IMR-90 (cell line): ENCODE measurements around the gene CDK11B. TPM values are rescaled to one million over a fixed set of nuclear protein-coding genes. Genes with fewer than 3 reads are reported as not detected.

Source experiments
- ATAC-seq: fragments of 200-7000 bp; cut with Tn5 transposase; 2 replicates; pipeline ENCODE4 v1.9.1; 2020; ENCODE audit warnings: low read depth, mild to moderate bottlenecking, moderate library complexity
- BruUV-seq: library from RNA; stranded (reverse); fragments of 400-500 nt; replicated peaks from 2 replicates; lab custom pipeline; 2021; lab: Mats Ljungman, UMichigan
- CTCF ChIA-PET: fragments of 300-600 bp; formaldehyde crosslinking; extraction: SDS; loops from one replicate; lab custom pipeline; 2021; ENCODE audit warnings: antibody characterized with exemption; lab: Yijun Ruan, JAX
- POLR2A ChIA-PET: fragments of 300-600 bp; sonication (Branson Sonifier 250); formaldehyde crosslinking; loops from one replicate; lab custom pipeline; 2022; ENCODE audit warnings: antibody characterized with exemption; ENCODE audit not compliant: unreplicated experiment; lab: Charles Lee
- DNase-seq: peaks from one replicate; pipeline ENCODE4 v3.0.0; 2013
- H2AFZ ChIP-seq: replicated peaks from 2 replicates; pipeline ENCODE3; 2013; ENCODE audit warnings: low read length, mild to moderate bottlenecking; ENCODE audit not compliant: poor library complexity
- H2AK5ac ChIP-seq: 2 replicates; pipeline ENCODE4 v1.6.1; 2013; ENCODE audit warnings: low read depth, low read length, inconsistent platforms
- H2AK9ac ChIP-seq: replicated peaks from 2 replicates; pipeline ENCODE3; 2013; ENCODE audit warnings: mild to moderate bottlenecking, low read depth, low read length, moderate library complexity; ENCODE audit not compliant: poor library complexity
- H2BK120ac ChIP-seq: 2 replicates; pipeline ENCODE4 v1.6.1; 2013; ENCODE audit warnings: low read depth, low read length, inconsistent platforms
- H2BK15ac ChIP-seq: 3 replicates; pipeline ENCODE4 v1.6.1; 2013; ENCODE audit warnings: low read depth, low read length, inconsistent platforms
- H2BK20ac ChIP-seq: 2 replicates; pipeline ENCODE4 v1.6.1; 2013; ENCODE audit warnings: low read depth, mild to moderate bottlenecking, inconsistent platforms, low read length, moderate library complexity
- H2BK5ac ChIP-seq: 2 replicates; pipeline ENCODE4 v1.6.1; 2013; ENCODE audit warnings: mild to moderate bottlenecking, low read depth, low read length, inconsistent platforms; ENCODE audit not compliant: poor library complexity, severe bottlenecking
- H3K14ac ChIP-seq: replicated peaks from 2 replicates; pipeline ENCODE4 v1.6.1; 2013; ENCODE audit warnings: low read depth, low read length, inconsistent platforms
- H3K18ac ChIP-seq: 2 replicates; pipeline ENCODE4 v1.6.1; 2013; ENCODE audit warnings: low read depth, low read length, control low read depth
- H3K23ac ChIP-seq: 2 replicates; pipeline ENCODE4 v1.6.1; 2013; ENCODE audit warnings: low read depth, low read length, inconsistent platforms
- H3K27ac ChIP-seq: 2 replicates; pipeline ENCODE4 v1.5.1; 2013; ENCODE audit warnings: mild to moderate bottlenecking, control low read depth, low read length; ENCODE audit not compliant: insufficient read depth
- H3K27me3 ChIP-seq: 2 replicates; pipeline ENCODE4 v1.6.1; 2013; ENCODE audit warnings: low read length; ENCODE audit not compliant: control insufficient read depth, insufficient read depth
- H3K36me3 ChIP-seq: 2 replicates; pipeline ENCODE4 v1.6.1; 2013; ENCODE audit warnings: low read length, mixed read lengths; ENCODE audit not compliant: control insufficient read depth, insufficient read depth
- H3K4ac ChIP-seq: 2 replicates; pipeline ENCODE4 v1.6.1; 2013; ENCODE audit warnings: low read depth, low read length, inconsistent platforms
- H3K4me1 ChIP-seq: 2 replicates; pipeline ENCODE4 v1.6.1; 2013; ENCODE audit warnings: low read length, mixed read lengths; ENCODE audit not compliant: control insufficient read depth, insufficient read depth
- H3K4me2 ChIP-seq: 2 replicates; pipeline ENCODE4 v1.6.1; 2013; ENCODE audit warnings: low read depth, mild to moderate bottlenecking, control low read depth, low read length, moderate library complexity
- H3K4me3 ChIP-seq: 2 replicates; pipeline ENCODE4 v1.5.1; 2013; ENCODE audit warnings: low read depth, mild to moderate bottlenecking, control low read depth, low read length, moderate library complexity; ENCODE audit not compliant: insufficient read depth
- H3K56ac ChIP-seq: 2 replicates; pipeline ENCODE4 v1.6.1; 2013; ENCODE audit warnings: low read length, inconsistent platforms; ENCODE audit not compliant: insufficient read depth; ENCODE audit errors: extremely low read depth
- H3K79me1 ChIP-seq, 2 experiments: 2 replicates each; pipeline ENCODE4 v1.6.1; 2013; ENCODE audit warnings: low read length in 2 of 2, inconsistent platforms in 1 of 2, low read depth in 1 of 2
- H3K9ac ChIP-seq: 2 replicates; pipeline ENCODE4 v1.6.1; 2013; ENCODE audit warnings: low read depth, low read length, control low read depth
- H3K9me1 ChIP-seq: 2 replicates; pipeline ENCODE4 v1.6.1; 2013; ENCODE audit warnings: low read length, inconsistent platforms; ENCODE audit not compliant: insufficient read depth
- H3K9me3 ChIP-seq: 2 replicates; pipeline ENCODE4 v1.6.1; 2013; ENCODE audit warnings: low read length; ENCODE audit not compliant: control insufficient read depth, insufficient read depth
- H4K20me1 ChIP-seq: 2 replicates; pipeline ENCODE4 v1.6.1; 2013; ENCODE audit warnings: low read length, inconsistent platforms; ENCODE audit not compliant: insufficient read depth
- H4K5ac ChIP-seq: 2 replicates; pipeline ENCODE4 v1.6.1; 2013; ENCODE audit warnings: mild to moderate bottlenecking, low read depth, low read length, control low read depth
- H4K8ac ChIP-seq, 2 experiments: 2 replicates each; pipeline ENCODE4 v1.6.1; 2013; ENCODE audit warnings: low read depth in 2 of 2, low read length in 2 of 2, control low read depth in 1 of 2, inconsistent platforms in 1 of 2
- H4K91ac ChIP-seq: 2 replicates; pipeline ENCODE4 v1.6.1; 2013; ENCODE audit warnings: low read depth, low read length, inconsistent platforms; ENCODE audit not compliant: insufficient read depth
- BHLHE40 ChIP-seq: fragments of 150-350 bp; IDR thresholded peaks from 2 replicates; pipeline ENCODE4 v1.6.1; 2016; ENCODE audit warnings: mild to moderate bottlenecking, low read depth, low read length
- CEBPB ChIP-seq: IDR thresholded peaks from 2 replicates; pipeline ENCODE4 v1.6.1; 2012; ENCODE audit warnings: low read depth, low read length, improper control_type of control experiment
- CHD1 ChIP-seq: IDR thresholded peaks from 2 replicates; pipeline ENCODE4 v1.6.1; 2012; ENCODE audit warnings: low read depth, low read length, improper control_type of control experiment
- FOS ChIP-seq: fragments of 150-350 bp; IDR thresholded peaks from 2 replicates; pipeline ENCODE4 v1.6.1; 2016; ENCODE audit warnings: low read depth, low read length
- MAFK ChIP-seq: IDR thresholded peaks from 2 replicates; pipeline ENCODE4 v1.6.1; 2012; ENCODE audit warnings: low read depth, low read length, improper control_type of control experiment
- MAZ ChIP-seq: IDR thresholded peaks from 2 replicates; pipeline ENCODE4 v1.6.1; 2012; ENCODE audit warnings: low read depth, mild to moderate bottlenecking, low read length, improper control_type of control experiment, moderate library complexity, borderline replicate concordance
- MXI1 ChIP-seq: IDR thresholded peaks from 2 replicates; pipeline ENCODE4 v1.6.1; 2012; ENCODE audit warnings: low read depth, mild to moderate bottlenecking, low read length, moderate library complexity, borderline replicate concordance
- NFE2L2 ChIP-seq: fragments of 150-350 bp; IDR thresholded peaks from 2 replicates; pipeline ENCODE4 v1.6.1; 2016; ENCODE audit warnings: low read depth, mild to moderate bottlenecking, low read length
- POLR2A ChIP-seq: IDR thresholded peaks from 2 replicates; pipeline ENCODE4 v1.6.1; 2012; ENCODE audit warnings: mild to moderate bottlenecking, low read depth, low read length
- RAD21 ChIP-seq: IDR thresholded peaks from 2 replicates; pipeline ENCODE4 v1.6.1; 2012; ENCODE audit warnings: low read length, improper control_type of control experiment
- RCOR1 ChIP-seq: IDR thresholded peaks from 2 replicates; pipeline ENCODE4 v1.6.1; 2012; ENCODE audit warnings: mild to moderate bottlenecking, low read length, improper control_type of control experiment; ENCODE audit not compliant: insufficient replicate concordance
- RFX5 ChIP-seq: IDR thresholded peaks from 2 replicates; pipeline ENCODE4 v1.8.0; 2012; ENCODE audit warnings: low read depth, mild to moderate bottlenecking, low read length, moderate library complexity
- SMC3 ChIP-seq: fragments of 150-350 bp; IDR thresholded peaks from 2 replicates; pipeline ENCODE4 v1.6.1; 2016; ENCODE audit warnings: low read depth, mild to moderate bottlenecking, antibody characterized with exemption, low read length, moderate library complexity
- WGBS, 2 experiments: methylation state at CpG; one replicate each; pipeline versions ENCODE4 v1.1.5 to v1.1.7; 2013; ENCODE audit warnings: missing lambda C conversion rate in 2 of 2; ENCODE audit not compliant: insufficient read length in 1 of 2; ENCODE audit errors: extremely low coverage in 2 of 2; 5-methylcytosine and 5-hydroxymethylcytosine counted together
- dilution Hi-C: fragments of 300-500 bp; cut with HindIII; formaldehyde crosslinking; loops from one replicate; pipeline ENCODE4 v1.14.3; 2018; ENCODE audit warnings: low sequenced_read_pairs; ENCODE audit not compliant: unreplicated experiment
- in situ Hi-C: fragments of 300-500 bp; cut with MboI; formaldehyde crosslinking; loops from 3 replicates; pipeline ENCODE4 v1.14.3; 2019; ENCODE audit warnings: low sequenced_read_pairs, inconsistent platforms, mixed read lengths
- intact Hi-C: fragments of 100-400 bp; cut with micrococcal nuclease; formaldehyde crosslinking; loops from 2 replicates; pipeline ENCODE4 v1.10.0; 2022
- polyA plus RNA-seq, 3 experiments: library from polyadenylated mRNA; depleted of rRNA; stranded (reverse); fragments of >200 nt; gene quantifications; 2 replicates each; pipeline ENCODE4 v1.2.3, GENCODE V29; 2012; ENCODE audit warnings: low replicate concordance in 1 of 3
- total RNA-seq: library from RNA; depleted of rRNA; stranded (reverse); fragments of >200 nt; gene quantifications from 2 replicates; pipeline ENCODE4 v1.2.3, GENCODE V29; 2012
- TF ChIP-seq, protein P1 (sequence below): fragments of 150-350 bp; IDR thresholded peaks from 2 replicates; pipeline ENCODE4 v1.6.1; 2016; ENCODE audit warnings: low read depth, mild to moderate bottlenecking, low read length, moderate library complexity, borderline replicate concordance
- TF ChIP-seq, protein P2 (sequence below): conservative IDR thresholded peaks from 2 replicates; pipeline ENCODE4 v1.5.1; 2012; ENCODE audit warnings: mild to moderate bottlenecking, low read depth, low read length, improper control_type of control experiment

Gene CDK11B
- total and polyA plus RNA-seq, 2 of the 4 experiments (the other 2 are of a cell fraction) = 8.2 to 19.1 TPM

DNA sequence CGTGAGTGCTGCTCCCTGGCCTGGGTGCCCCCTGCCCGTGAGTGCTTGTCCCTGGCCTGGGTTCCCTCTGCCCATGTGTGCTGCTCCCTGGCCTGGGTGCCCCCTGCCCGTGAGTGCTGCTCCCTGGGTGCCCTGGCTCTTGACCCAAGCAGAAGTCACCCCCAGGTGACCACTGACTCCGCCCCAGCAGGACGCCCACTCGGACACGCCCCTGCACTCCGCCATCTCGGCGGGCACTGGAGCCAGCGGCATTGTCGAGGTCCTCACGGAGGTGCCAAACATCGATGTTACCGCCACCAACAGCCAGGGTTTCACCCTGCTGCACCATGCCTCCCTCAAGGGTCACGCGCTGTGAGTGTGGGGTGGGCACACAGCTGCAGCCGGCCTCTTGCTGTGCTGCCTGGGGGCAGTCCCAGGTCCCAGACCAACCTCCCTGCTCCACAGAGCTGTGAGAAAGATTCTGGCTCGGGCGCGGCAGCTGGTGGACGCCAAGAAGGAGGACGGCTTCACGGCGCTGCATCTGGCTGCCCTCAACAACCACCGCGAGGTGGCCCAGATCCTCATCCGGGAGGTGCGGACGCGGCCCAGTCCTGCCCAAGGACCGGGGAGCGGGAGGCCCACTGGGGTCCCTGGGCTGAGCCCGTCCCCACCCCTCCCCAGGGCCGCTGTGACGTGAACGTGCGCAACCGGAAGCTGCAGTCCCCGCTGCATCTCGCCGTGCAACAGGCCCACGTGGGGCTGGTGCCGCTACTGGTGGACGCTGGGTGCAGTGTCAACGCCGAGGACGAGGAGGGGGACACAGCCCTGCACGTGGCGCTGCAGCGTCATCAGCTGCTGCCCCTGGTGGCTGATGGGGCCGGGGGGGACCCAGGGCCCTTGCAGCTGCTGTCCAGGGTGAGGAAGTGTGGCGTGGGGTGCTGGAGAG, 30.7 kb downstream of the CDK11B start:
- 92% methylated on average over 34 of the region's 53 CpGs; no CpG with 5 or more reads in 1 of the 2 experiments for WGBS, 2 experiments
- Histone ChIP-seq H3K23ac (no peak overlapping the region), H3K9me1 (no peaks in the 10 kb centered on the region), H3K79me1 (no peaks in the 10 kb centered on the region), H3K27me3 (no peaks in the 10 kb centered on the region), H3K27ac (no peak overlapping the region), H3K9ac (no peak overlapping the region), H3K4me1 (no peaks in the 10 kb centered on the region; the same call in 1 of the 2 replicates), H4K8ac (no peak overlapping the region), H2BK20ac (no peak overlapping the region), H3K4me3 (no peak overlapping the region), H2AK5ac (no peak overlapping the region), H3K56ac (no peak overlapping the region), H4K91ac (no peak overlapping the region), H2BK120ac (no peak overlapping the region), H2BK15ac (no peak overlapping the region), H2AFZ (peak overlapping the region; percentile 32), H4K5ac (no peak overlapping the region), H3K36me3 (peaks cover 31% of the 10 kb centered on the region), H3K4me2 (no peak overlapping the region), H2AK9ac (no peak overlapping the region), H4K20me1 (peaks cover 12% of the 10 kb centered on the region), H3K18ac (no peak overlapping the region), H3K14ac (no peak overlapping the region), H3K9me3 (no peaks in the 10 kb centered on the region), H3K4ac (no peak overlapping the region), H2BK5ac (no peak overlapping the region)
- CTCF ChIA-PET = no interaction called here
- POLR2A ChIA-PET = no interaction called here
- no TSS peak for BruUV-seq
- dilution Hi-C loops = no loop called here
- in situ Hi-C loops = no loop called here
- intact Hi-C loops = no loop called here
- no peak for DNase-seq
- no peak for ATAC-seq
- TF ChIP-seq MXI1 (no peak), CHD1 (no peak), RAD21 (no peak), POLR2A (no peak), BHLHE40 (no peak), MAZ (no peak), NFE2L2 (no peak), FOS (no peak), RFX5 (no peak), RCOR1 (no peak), MAFK (no peak), CEBPB (no peak), SMC3 (no peak)
- TF ChIP-seq, protein P1, sequence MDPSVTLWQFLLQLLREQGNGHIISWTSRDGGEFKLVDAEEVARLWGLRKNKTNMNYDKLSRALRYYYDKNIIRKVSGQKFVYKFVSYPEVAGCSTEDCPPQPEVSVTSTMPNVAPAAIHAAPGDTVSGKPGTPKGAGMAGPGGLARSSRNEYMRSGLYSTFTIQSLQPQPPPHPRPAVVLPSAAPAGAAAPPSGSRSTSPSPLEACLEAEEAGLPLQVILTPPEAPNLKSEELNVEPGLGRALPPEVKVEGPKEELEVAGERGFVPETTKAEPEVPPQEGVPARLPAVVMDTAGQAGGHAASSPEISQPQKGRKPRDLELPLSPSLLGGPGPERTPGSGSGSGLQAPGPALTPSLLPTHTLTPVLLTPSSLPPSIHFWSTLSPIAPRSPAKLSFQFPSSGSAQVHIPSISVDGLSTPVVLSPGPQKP = no peak
- TF ChIP-seq, protein P2, sequence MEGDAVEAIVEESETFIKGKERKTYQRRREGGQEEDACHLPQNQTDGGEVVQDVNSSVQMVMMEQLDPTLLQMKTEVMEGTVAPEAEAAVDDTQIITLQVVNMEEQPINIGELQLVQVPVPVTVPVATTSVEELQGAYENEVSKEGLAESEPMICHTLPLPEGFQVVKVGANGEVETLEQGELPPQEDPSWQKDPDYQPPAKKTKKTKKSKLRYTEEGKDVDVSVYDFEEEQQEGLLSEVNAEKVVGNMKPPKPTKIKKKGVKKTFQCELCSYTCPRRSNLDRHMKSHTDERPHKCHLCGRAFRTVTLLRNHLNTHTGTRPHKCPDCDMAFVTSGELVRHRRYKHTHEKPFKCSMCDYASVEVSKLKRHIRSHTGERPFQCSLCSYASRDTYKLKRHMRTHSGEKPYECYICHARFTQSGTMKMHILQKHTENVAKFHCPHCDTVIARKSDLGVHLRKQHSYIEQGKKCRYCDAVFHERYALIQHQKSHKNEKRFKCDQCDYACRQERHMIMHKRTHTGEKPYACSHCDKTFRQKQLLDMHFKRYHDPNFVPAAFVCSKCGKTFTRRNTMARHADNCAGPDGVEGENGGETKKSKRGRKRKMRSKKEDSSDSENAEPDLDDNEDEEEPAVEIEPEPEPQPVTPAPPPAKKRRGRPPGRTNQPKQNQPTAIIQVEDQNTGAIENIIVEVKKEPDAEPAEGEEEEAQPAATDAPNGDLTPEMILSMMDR = no peak
